Stimulated activated memory B cell treated with anti-CD40 and anti-IgM and Interleukin-4, amounts not matched to agents 10 μg/mL and 1 μg/mL and 100 μg/mL, for 72 hours (primary cell): ENCODE measurements around the gene PRSS2.
"Not testable (repeated sequence)": the region's sequence is repeated elsewhere in the genome, so short reads cannot be mapped to it uniquely, and the experiment has no call there.

Experiments
- ATAC-seq: fragments of 150-1000 bp; cut with Tn5 transposase; 2 replicates; pipeline ENCODE4 v1.10.0; 2021
- H3K27ac Mint-ChIP-seq: one replicate; pipeline ENCODE4 v1.8.0; 2022; ENCODE audit warnings: mild to moderate bottlenecking, mixed read lengths
- H3K27me3 Mint-ChIP-seq: one replicate; pipeline ENCODE4 v1.8.0; 2022; ENCODE audit warnings: mixed read lengths
- H3K36me3 Mint-ChIP-seq: one replicate; pipeline ENCODE4 v1.8.0; 2022; ENCODE audit warnings: mixed read lengths
- H3K4me1 Mint-ChIP-seq: one replicate; pipeline ENCODE4 v1.8.0; 2022; ENCODE audit warnings: mixed read lengths
- H3K4me3 Mint-ChIP-seq: one replicate; pipeline ENCODE4 v1.8.0; 2022; ENCODE audit warnings: mild to moderate bottlenecking, moderate library complexity, mixed read lengths
- H3K9me3 Mint-ChIP-seq: one replicate; pipeline ENCODE4 v1.8.0; 2022; ENCODE audit warnings: mixed read lengths

The PRSS2 gene

GRCh38 chr7:142770661-142771352 is at the start of gene PRSS2:
Gene PRSS2, plus strand, starts transcription at chr7:142770970. Its CDS starts 13 bp downstream, at chr7:142770983.
- ATAC-seq = peak; percentile 53
- no peaks in the 10 kb centered on the region for H3K27me3 Mint-ChIP-seq
- H3K27ac Mint-ChIP-seq = peak within 1 kb of the TSS; percentile 74
- H3K4me3 Mint-ChIP-seq = peak within 1 kb of the TSS; percentile 52
- H3K36me3 Mint-ChIP-seq = no peaks in the 10 kb centered on the region
- H3K9me3 Mint-ChIP-seq = peaks cover 2% of the 10 kb centered on the region
- H3K4me1 Mint-ChIP-seq = peaks cover 37% of the 10 kb centered on the region

- Mint-ChIP-seq H3K27me3 (peaks cover 17% of the 10 kb centered on the region), H3K9me3 (no peaks in the 10 kb centered on the region), H3K4me1 (peaks cover 30% of the 10 kb centered on the region), H3K27ac (peak overlapping the region; percentile 30), H3K36me3 (no peaks in the 10 kb centered on the region), H3K4me3 (no peak overlapping the region)
- no peak for ATAC-seq
Observed at GRCh38 chr7:142720986-142721385, 49.8 kb upstream of the PRSS2 start.

GRCh38 chr7:142722248-142722794 is 48.4 kb upstream of the PRSS2 start:
- peaks cover 17% of the 10 kb centered on the region for H3K27me3 Mint-ChIP-seq
- H3K4me3 Mint-ChIP-seq = peak overlapping the region; percentile 76
- H3K4me1 Mint-ChIP-seq = peaks cover 30% of the 10 kb centered on the region
- ATAC-seq = no peak
- no peaks in the 10 kb centered on the region for H3K9me3 Mint-ChIP-seq
- H3K27ac Mint-ChIP-seq = peak overlapping the region; percentile 38
- no peaks in the 10 kb centered on the region for H3K36me3 Mint-ChIP-seq

GRCh38 chr7:142733271-142733670 is 37.5 kb upstream of the PRSS2 start:
- Mint-ChIP-seq H3K27ac (no peak overlapping the region), H3K36me3 (no peaks in the 10 kb centered on the region), H3K9me3 (no peaks in the 10 kb centered on the region), H3K4me3 (peak overlapping the region; percentile 34), H3K27me3 (no peaks in the 10 kb centered on the region), H3K4me1 (peaks cover 18% of the 10 kb centered on the region)
- ATAC-seq = peak; percentile 72

- peak; percentile 96 for ATAC-seq
- peak overlapping the region; percentile 16 for H3K27ac Mint-ChIP-seq
- peaks cover 35% of the 10 kb centered on the region for H3K4me1 Mint-ChIP-seq
- H3K4me3 Mint-ChIP-seq = no peak overlapping the region
- no peaks in the 10 kb centered on the region for H3K36me3 Mint-ChIP-seq
- no peaks in the 10 kb centered on the region for H3K9me3 Mint-ChIP-seq
- no peaks in the 10 kb centered on the region for H3K27me3 Mint-ChIP-seq
Observed at GRCh38 chr7:142739923-142740492, 30.8 kb upstream of the PRSS2 start.

GRCh38 chr7:142740786-142741185 is 30.0 kb upstream of the PRSS2 start:
- Mint-ChIP-seq H3K4me3 (no peak overlapping the region), H3K4me1 (peaks cover 35% of the 10 kb centered on the region), H3K27ac (peak overlapping the region; percentile 16)

GRCh38 chr7:142741932-142742331 is 28.8 kb upstream of the PRSS2 start:
- not testable (repeated sequence) for ATAC-seq, H3K4me3 Mint-ChIP-seq, H3K27me3 Mint-ChIP-seq, H3K36me3 Mint-ChIP-seq, H3K27ac Mint-ChIP-seq, H3K9me3 Mint-ChIP-seq
- peaks cover 35% of the 10 kb centered on the region for H3K4me1 Mint-ChIP-seq

More at GRCh38 chr7:142740786-142741185, 30.0 kb upstream of the PRSS2 start:
- no peaks in the 10 kb centered on the region for H3K9me3 Mint-ChIP-seq
- no peaks in the 10 kb centered on the region for H3K36me3 Mint-ChIP-seq
- H3K27me3 Mint-ChIP-seq = no peaks in the 10 kb centered on the region
- no peak for ATAC-seq

GRCh38 chr7:142745091-142745635 is 25.6 kb upstream of the PRSS2 start:
- Mint-ChIP-seq H3K9me3 (no peaks in the 10 kb centered on the region), H3K4me3 (no peak overlapping the region), H3K4me1 (peaks cover 11% of the 10 kb centered on the region), H3K36me3 (no peaks in the 10 kb centered on the region), H3K27me3 (peaks cover 10% of the 10 kb centered on the region), H3K27ac (no peak overlapping the region)
- no peak for ATAC-seq

- ATAC-seq = no peak
- Mint-ChIP-seq H3K4me3 (no peak overlapping the region), H3K27me3 (peaks cover 10% of the 10 kb centered on the region)
Observed at GRCh38 chr7:142745745-142746144, 25.0 kb upstream of the PRSS2 start.

GRCh38 chr7:142746264-142746663 is 24.5 kb upstream of the PRSS2 start:
- no peak for ATAC-seq
- Mint-ChIP-seq H3K27me3 (peaks cover 10% of the 10 kb centered on the region), H3K27ac (no peak overlapping the region), H3K36me3 (no peaks in the 10 kb centered on the region), H3K4me3 (no peak overlapping the region), H3K4me1 (no peaks in the 10 kb centered on the region), H3K9me3 (no peaks in the 10 kb centered on the region)

More at GRCh38 chr7:142745745-142746144, 25.0 kb upstream of the PRSS2 start:
- no peak overlapping the region for H3K27ac Mint-ChIP-seq
- H3K36me3 Mint-ChIP-seq = no peaks in the 10 kb centered on the region
- peaks cover 5% of the 10 kb centered on the region for H3K4me1 Mint-ChIP-seq
- no peaks in the 10 kb centered on the region for H3K9me3 Mint-ChIP-seq

- ATAC-seq, H3K36me3 Mint-ChIP-seq, H3K4me1 Mint-ChIP-seq, H3K4me3 Mint-ChIP-seq, H3K27ac Mint-ChIP-seq, H3K27me3 Mint-ChIP-seq, H3K9me3 Mint-ChIP-seq: not testable (repeated sequence)
Observed at GRCh38 chr7:142748410-142748809, 22.4 kb upstream of the PRSS2 start.

GRCh38 chr7:142749218-142749993 is 21.4 kb upstream of the PRSS2 start, which contains the start of gene PRSS1:
Gene PRSS1, plus strand, starts transcription at chr7:142749472. Its CDS starts 13 bp downstream, at chr7:142749485.
- Mint-ChIP-seq H3K4me1 (no peaks in the 10 kb centered on the region), H3K36me3 (no peaks in the 10 kb centered on the region), H3K27me3 (peaks cover 10% of the 10 kb centered on the region), H3K9me3 (no peaks in the 10 kb centered on the region), H3K27ac (no peak within 1 kb of the TSS), H3K4me3 (no peak within 1 kb of the TSS)
- ATAC-seq = no peak

- Mint-ChIP-seq H3K36me3 (no peaks in the 10 kb centered on the region), H3K4me1 (no peaks in the 10 kb centered on the region), H3K4me3 (no peak overlapping the region), H3K9me3 (no peaks in the 10 kb centered on the region), H3K27ac (no peak overlapping the region), H3K27me3 (peaks cover 10% of the 10 kb centered on the region)
- no peak for ATAC-seq
Observed at GRCh38 chr7:142750321-142750938, 20.3 kb upstream of the PRSS2 start.

GRCh38 chr7:142751526-142752175 is 19.1 kb upstream of the PRSS2 start:
- not testable (repeated sequence) for H3K36me3 Mint-ChIP-seq, H3K9me3 Mint-ChIP-seq, H3K4me3 Mint-ChIP-seq, ATAC-seq, H3K4me1 Mint-ChIP-seq, H3K27me3 Mint-ChIP-seq, H3K27ac Mint-ChIP-seq
